Osteoblast (primary cell): ENCODE measurements around the gene PLCL2. TPM values are rescaled to one million over a fixed set of nuclear protein-coding genes. Genes with fewer than 3 reads are reported as not detected.

Experiments
- DNase-seq: peaks from one replicate; pipeline ENCODE4 v3.0.0; 2011; ENCODE audit warnings: low spot score, mixed read lengths; ENCODE audit not compliant: insufficient read length; ENCODE audit errors: missing footprints
- H2AFZ ChIP-seq: 2 replicates; pipeline ENCODE4 v1.6.0; 2011; ENCODE audit warnings: mild to moderate bottlenecking, low read length
- H3K27ac ChIP-seq: 2 replicates; pipeline ENCODE4 v1.5.1; 2011; ENCODE audit warnings: mild to moderate bottlenecking, low read depth, low read length, moderate library complexity
- H3K27me3 ChIP-seq: 2 replicates; pipeline ENCODE4 v1.6.0; 2012; ENCODE audit warnings: mild to moderate bottlenecking, control low read depth, inconsistent platforms, low read length, moderate library complexity; ENCODE audit not compliant: insufficient read depth
- H3K36me3 ChIP-seq: 2 replicates; pipeline ENCODE4 v1.5.1; 2011; ENCODE audit warnings: mild to moderate bottlenecking, low read length, control low read depth, moderate library complexity; ENCODE audit not compliant: insufficient read depth
- H3K4me1 ChIP-seq: 2 replicates; pipeline ENCODE4 v1.5.1; 2011; ENCODE audit warnings: mild to moderate bottlenecking, low read length, control low read depth, moderate library complexity; ENCODE audit not compliant: insufficient read depth
- H3K4me2 ChIP-seq: 2 replicates; pipeline ENCODE4 v1.6.0; 2011; ENCODE audit warnings: mild to moderate bottlenecking, low read length; ENCODE audit not compliant: insufficient read depth
- H3K4me3 ChIP-seq: fragments of 200-600 bp; sonication (generic); 3 replicates; pipeline ENCODE4 v1.5.1; 2012; ENCODE audit warnings: mild to moderate bottlenecking, low read length, inconsistent platforms; ENCODE audit not compliant: insufficient read depth
- H3K79me2 ChIP-seq: 2 replicates; pipeline ENCODE4 v1.6.0; 2012; ENCODE audit warnings: mild to moderate bottlenecking, low read length, control low read depth, inconsistent platforms; ENCODE audit not compliant: insufficient read depth
- H3K9me3 ChIP-seq: 2 replicates; pipeline ENCODE4 v1.5.1; 2011; ENCODE audit warnings: low read depth, low read length, control low read depth
- H4K20me1 ChIP-seq: 2 replicates; pipeline ENCODE4 v1.6.0; 2012; ENCODE audit warnings: mild to moderate bottlenecking, low read length, control low read depth; ENCODE audit not compliant: insufficient read depth
- total RNA-seq: library from RNA; depleted of rRNA; stranded (reverse); fragments of >200 nt; gene quantifications from 2 replicates; pipeline ENCODE4 v1.2.3, GENCODE V29; 2012
- TF ChIP-seq, protein P1 (sequence below): IDR thresholded peaks from 2 replicates; pipeline ENCODE4 v1.5.1; 2011; ENCODE audit warnings: mild to moderate bottlenecking, low read depth, low read length, moderate library complexity; ENCODE audit errors: extremely low read depth

The PLCL2 gene
- total RNA-seq, 1 donor, result 5.1 TPM

DNA sequence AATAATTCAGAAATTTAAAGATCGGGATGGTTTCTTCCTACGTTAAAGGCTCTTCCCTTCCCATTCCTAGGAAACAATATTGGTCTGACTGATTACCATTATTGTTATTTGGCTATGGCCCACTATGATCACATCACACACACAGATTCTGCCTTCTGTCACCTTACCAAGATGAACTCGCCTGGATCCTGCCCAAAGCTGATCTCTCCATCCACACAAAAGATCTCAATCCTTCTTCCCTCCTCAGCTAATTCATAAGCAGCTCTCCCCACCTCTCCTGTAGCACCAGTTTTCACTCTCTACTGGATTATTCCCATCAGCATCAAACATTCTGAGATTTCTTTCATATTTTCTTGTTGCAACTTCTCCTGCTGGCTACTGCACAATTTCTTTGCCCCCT is 25.0 kb downstream of the PLCL2 start:
- H3K4me2 ChIP-seq, result no peak overlapping the region
- H3K27me3 ChIP-seq, result no peaks in the 10 kb centered on the region
- no peaks in the 10 kb centered on the region for H4K20me1 ChIP-seq
- H3K4me3 ChIP-seq, result no peak overlapping the region
- H3K79me2 ChIP-seq, result no peaks in the 10 kb centered on the region
- H3K27ac ChIP-seq, result no peak overlapping the region
- no peaks in the 10 kb centered on the region for H3K9me3 ChIP-seq
- H2AFZ ChIP-seq, result no peak overlapping the region
- H3K36me3 ChIP-seq, result no peaks in the 10 kb centered on the region
- no peak for DNase-seq
- H3K4me1 ChIP-seq, result peaks cover 10% of the 10 kb centered on the region
- TF ChIP-seq, protein P1, sequence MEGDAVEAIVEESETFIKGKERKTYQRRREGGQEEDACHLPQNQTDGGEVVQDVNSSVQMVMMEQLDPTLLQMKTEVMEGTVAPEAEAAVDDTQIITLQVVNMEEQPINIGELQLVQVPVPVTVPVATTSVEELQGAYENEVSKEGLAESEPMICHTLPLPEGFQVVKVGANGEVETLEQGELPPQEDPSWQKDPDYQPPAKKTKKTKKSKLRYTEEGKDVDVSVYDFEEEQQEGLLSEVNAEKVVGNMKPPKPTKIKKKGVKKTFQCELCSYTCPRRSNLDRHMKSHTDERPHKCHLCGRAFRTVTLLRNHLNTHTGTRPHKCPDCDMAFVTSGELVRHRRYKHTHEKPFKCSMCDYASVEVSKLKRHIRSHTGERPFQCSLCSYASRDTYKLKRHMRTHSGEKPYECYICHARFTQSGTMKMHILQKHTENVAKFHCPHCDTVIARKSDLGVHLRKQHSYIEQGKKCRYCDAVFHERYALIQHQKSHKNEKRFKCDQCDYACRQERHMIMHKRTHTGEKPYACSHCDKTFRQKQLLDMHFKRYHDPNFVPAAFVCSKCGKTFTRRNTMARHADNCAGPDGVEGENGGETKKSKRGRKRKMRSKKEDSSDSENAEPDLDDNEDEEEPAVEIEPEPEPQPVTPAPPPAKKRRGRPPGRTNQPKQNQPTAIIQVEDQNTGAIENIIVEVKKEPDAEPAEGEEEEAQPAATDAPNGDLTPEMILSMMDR, result no peak

GRCh38 chr3:16910207-16910606 is 25.5 kb downstream of the PLCL2 start:
- no peak for DNase-seq
- H3K27ac ChIP-seq, result no peak overlapping the region
- no peak overlapping the region for H2AFZ ChIP-seq
- no peaks in the 10 kb centered on the region for H3K9me3 ChIP-seq
- H3K79me2 ChIP-seq, result no peaks in the 10 kb centered on the region
- no peaks in the 10 kb centered on the region for H3K36me3 ChIP-seq
- H4K20me1 ChIP-seq, result no peaks in the 10 kb centered on the region
- no peaks in the 10 kb centered on the region for H3K27me3 ChIP-seq
- no peak overlapping the region for H3K4me2 ChIP-seq
- H3K4me3 ChIP-seq, result no peak overlapping the region
- peaks cover 10% of the 10 kb centered on the region for H3K4me1 ChIP-seq
- TF ChIP-seq, protein P1, result no peak

DNA sequence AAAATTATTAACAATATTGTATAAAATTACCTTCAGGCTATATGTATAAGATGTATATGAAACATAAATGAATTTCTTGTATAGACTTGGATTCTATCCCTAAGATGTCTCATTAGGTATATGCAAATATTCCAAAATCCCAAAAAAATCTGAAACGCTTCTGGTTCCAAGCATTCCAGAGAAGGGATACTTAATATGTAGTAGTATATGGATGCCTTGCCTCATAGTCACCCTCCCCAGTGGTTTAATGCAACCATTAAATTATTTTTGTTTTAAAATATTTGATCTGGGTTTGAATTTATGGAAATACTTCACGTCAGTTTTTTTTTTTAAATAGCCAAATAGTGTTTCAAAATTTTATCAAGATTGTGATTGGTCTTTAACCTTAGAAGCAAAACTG is 27.2 kb downstream of the PLCL2 start:
- Histone ChIP-seq H3K27ac (no peak overlapping the region), H3K36me3 (no peaks in the 10 kb centered on the region), H4K20me1 (no peaks in the 10 kb centered on the region), H3K27me3 (no peaks in the 10 kb centered on the region), H3K4me3 (no peak overlapping the region), H3K4me1 (peaks cover 9% of the 10 kb centered on the region), H3K4me2 (no peak overlapping the region), H3K9me3 (no peaks in the 10 kb centered on the region), H3K79me2 (no peaks in the 10 kb centered on the region), H2AFZ (no peak overlapping the region)
- TF ChIP-seq, protein P1, result no peak
- DNase-seq, result no peak

DNA sequence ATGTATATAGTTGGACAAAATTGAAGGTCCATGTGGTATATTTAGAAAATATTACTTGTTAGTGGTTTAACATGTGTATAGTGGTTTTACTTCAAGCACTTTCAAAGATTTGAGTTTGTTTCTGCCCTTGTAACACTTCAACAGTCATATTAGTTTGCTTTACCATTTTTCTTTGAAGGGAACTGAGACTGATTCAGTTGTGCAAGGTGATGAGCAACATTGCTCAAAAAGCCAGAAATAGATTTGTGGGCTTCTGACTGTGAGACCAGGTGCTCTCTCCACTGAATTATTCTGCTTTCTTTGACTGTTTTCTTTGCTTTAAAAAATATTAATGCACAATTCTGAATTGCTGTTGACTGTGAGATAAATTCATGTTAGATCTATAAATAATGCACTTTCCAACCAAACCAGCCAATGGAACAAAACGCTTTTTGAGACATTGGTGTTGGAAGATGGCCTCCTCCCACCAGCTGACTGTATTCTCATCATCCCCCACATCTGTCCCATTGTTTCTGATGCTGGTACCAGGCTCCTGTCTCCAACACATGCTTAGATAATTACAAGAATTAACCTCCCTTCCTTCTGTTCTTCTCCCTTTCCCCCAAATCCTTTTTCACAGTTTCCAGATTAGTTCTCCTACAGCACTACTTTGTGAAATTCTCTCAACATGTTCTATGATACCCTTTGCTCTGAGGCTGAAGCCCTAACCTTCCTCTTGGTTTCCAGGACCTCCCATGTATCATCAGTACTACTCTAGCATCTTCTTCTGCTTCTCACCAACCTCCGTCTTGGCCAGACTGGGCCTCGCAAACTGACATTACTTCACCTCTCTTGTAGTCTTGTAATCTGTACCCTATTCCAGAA is 27.9 kb downstream of the PLCL2 start:
- DNase-seq, result no peak
- H2AFZ ChIP-seq, result no peak overlapping the region
- H3K36me3 ChIP-seq, result no peaks in the 10 kb centered on the region
- no peak overlapping the region for H3K4me2 ChIP-seq
- no peaks in the 10 kb centered on the region for H3K9me3 ChIP-seq
- no peaks in the 10 kb centered on the region for H4K20me1 ChIP-seq
- H3K27ac ChIP-seq, result no peak overlapping the region
- no peak overlapping the region for H3K4me3 ChIP-seq
- no peaks in the 10 kb centered on the region for H3K79me2 ChIP-seq
- H3K4me1 ChIP-seq, result peaks cover 10% of the 10 kb centered on the region
- TF ChIP-seq, protein P1, result no peak
- no peaks in the 10 kb centered on the region for H3K27me3 ChIP-seq
